ENCODE results near the gene SMC1B.
"Not testable (repeated sequence)": the region's sequence is repeated elsewhere in the genome, so short reads cannot be mapped to it uniquely, and the experiment has no call there.

The SMC1B gene

GRCh38 chr22:45421349-45422055 is 8.1 kb upstream of the SMC1B start:
- DNase-seq (ENCODE audit: low read depth, low spot score): no peak

GRCh38 chr22:45420539-45420938 is 7.1 kb upstream of the SMC1B start:
- DNase-seq (ENCODE audit: low read depth, low spot score): no peak

- no peak for DNase-seq (ENCODE audit: low read depth, low spot score)
Measured at GRCh38 chr22:45420011-45420410, 6.6 kb upstream of the SMC1B start.

GRCh38 chr22:45418770-45419138 is 5.4 kb upstream of the SMC1B start:
- DNase-seq (ENCODE audit: low read depth, low spot score): no peak

GRCh38 chr22:45418056-45418769 is 4.8 kb upstream of the SMC1B start:
- DNase-seq (ENCODE audit: low read depth, low spot score): no peak

- no peak for DNase-seq (ENCODE audit: low read depth, low spot score)
Measured at GRCh38 chr22:45413013-45413367, 409 bp downstream of the SMC1B start.

- no peak for DNase-seq (ENCODE audit: low read depth, low spot score)
Measured at GRCh38 chr22:45407793-45408192, 5.6 kb downstream of the SMC1B start.

GRCh38 chr22:45402466-45402985 is 10.9 kb downstream of the SMC1B start:
- DNase-seq (ENCODE audit: low read depth, low spot score): no peak

GRCh38 chr22:45399712-45400445 is 13.5 kb downstream of the SMC1B start:
- DNase-seq (ENCODE audit: low read depth, low spot score): no peak

- DNase-seq (ENCODE audit: low read depth, low spot score): no peak
Measured at GRCh38 chr22:45398214-45398613, 15.2 kb downstream of the SMC1B start.

GRCh38 chr22:45397806-45398205 is 15.6 kb downstream of the SMC1B start:
- DNase-seq (ENCODE audit: low read depth, low spot score): no peak

GRCh38 chr22:45389546-45389945 is 23.9 kb downstream of the SMC1B start:
- no peak for DNase-seq (ENCODE audit: low read depth, low spot score)

- DNase-seq (ENCODE audit: low read depth, low spot score): no peak
Measured at GRCh38 chr22:45381348-45381747, 32.1 kb downstream of the SMC1B start.

GRCh38 chr22:45376703-45377102 is 36.7 kb downstream of the SMC1B start:
- no peak for DNase-seq (ENCODE audit: low read depth, low spot score)

GRCh38 chr22:45376009-45376408 is 37.4 kb downstream of the SMC1B start:
- no peak for DNase-seq (ENCODE audit: low read depth, low spot score)

GRCh38 chr22:45373592-45373991 is 39.8 kb downstream of the SMC1B start:
- not testable (repeated sequence) for DNase-seq (ENCODE audit: low read depth, low spot score)

GRCh38 chr22:45366713-45367112 is 46.7 kb downstream of the SMC1B start:
- no peak for DNase-seq (ENCODE audit: low read depth, low spot score)

- no peak for DNase-seq (ENCODE audit: low read depth, low spot score)
Measured at GRCh38 chr22:45359627-45360026, 53.8 kb downstream of the SMC1B start.

- no peak for DNase-seq (ENCODE audit: low read depth, low spot score)
Measured at GRCh38 chr22:45358127-45358526, 55.3 kb downstream of the SMC1B start.

GRCh38 chr22:45357490-45357889 is 55.9 kb downstream of the SMC1B start:
- DNase-seq (ENCODE audit: low read depth, low spot score): no peak

- DNase-seq (ENCODE audit: low read depth, low spot score): no peak
Measured at GRCh38 chr22:45353786-45354185, 59.6 kb downstream of the SMC1B start.

GRCh38 chr22:45352757-45353156 is 60.6 kb downstream of the SMC1B start:
- DNase-seq (ENCODE audit: low read depth, low spot score): not testable (repeated sequence)

GRCh38 chr22:45351956-45352355 is 61.4 kb downstream of the SMC1B start:
- no peak for DNase-seq (ENCODE audit: low read depth, low spot score)

All from activated CD4-positive, CD25-positive, alpha-beta regulatory T cell treated with anti-CD3 and anti-CD28 coated beads, Interleukin-2, amount 50 U/mL, for 16 hours (primary cell).